Measurements from ENCODE around the gene GPC6.
A peak's percentile ranks its signal among the peaks of the same experiment; 100 is the strongest.

GPC6 gene

GRCh38 chr13:93778548-93778947 is 551.9 kb downstream of the GPC6 start:
- CTCF ChIA-PET = interaction anchor here (0.6 kb wide), 2 partner anchors 21 to 97 kb away, joined by 3 read pairs; no protein-coding TSS in a partner anchor
- Histone ChIP-seq H3K36me3 (ENCODE audit: control insufficient read depth in 2 of 2, insufficient read depth in 1 of 2, low read length in 2 of 2) (no peaks in the 10 kb centered on the region), H3K27ac (ENCODE audit: extremely low read depth, low read depth, low read length) (no peak overlapping the region), H3K4me3 (ENCODE audit: low read depth, low read length) (no peak overlapping the region), H3K9me3 (ENCODE audit: control insufficient read depth, insufficient read depth, low read depth, low read length) (no peaks in the 10 kb centered on the region), H3K4me1 (ENCODE audit: control insufficient read depth, insufficient read depth, low read length) (no peaks in the 10 kb centered on the region; the same call in 1 of the 2 replicates)
- no peak for TF ChIP-seq MYNN (tag by site-specific recombination; IDR thresholded peaks at IDR 0.05; ENCODE audit: borderline replicate concordance)
- no peak for TF ChIP-seq ZNF639 (tag by site-specific recombination; IDR thresholded peaks at IDR 0.05)
- TF ChIP-seq ZNF391 (tag by site-specific recombination; IDR thresholded peaks at IDR 0.05; ENCODE audit: borderline replicate concordance, low read depth) = no peak
- TF ChIP-seq BCL11B (tag by site-specific recombination; IDR thresholded peaks at IDR 0.05; ENCODE audit: low read depth) = no peak
- TF ChIP-seq ZBTB1 (tag by site-specific recombination; IDR thresholded peaks at IDR 0.05) = no peak
- TF ChIP-seq ZNF146 (tag by site-specific recombination; IDR thresholded peaks at IDR 0.05) = no peak
- no peak for TF ChIP-seq IKZF3 (tag by site-specific recombination; IDR thresholded peaks at IDR 0.05)
- no peak for TF ChIP-seq ZNF266 (tag by site-specific recombination; IDR thresholded peaks at IDR 0.05; ENCODE audit: low read depth)
- POLR2A ChIA-PET = no interaction called here

- CTCF ChIA-PET = no interaction called here
Observed at GRCh38 chr13:93784191-93784590, 557.6 kb downstream of the GPC6 start.

GRCh38 chr13:93786846-93787489 is 560.4 kb downstream of the GPC6 start:
- ChIA-PET CTCF (no interaction called here), POLR2A (no interaction called here)
- Histone ChIP-seq H3K4me1 (ENCODE audit: control insufficient read depth, insufficient read depth, low read length) (no peaks in the 10 kb centered on the region), H3K27ac (ENCODE audit: extremely low read depth, low read depth, low read length) (no peak overlapping the region), H3K9me3 (ENCODE audit: control insufficient read depth, insufficient read depth, low read depth, low read length) (no peaks in the 10 kb centered on the region), H3K4me3 (ENCODE audit: low read depth, low read length) (no peak overlapping the region), H3K36me3 (ENCODE audit: control insufficient read depth in 2 of 2, insufficient read depth in 1 of 2, low read length in 2 of 2) (no peaks in the 10 kb centered on the region)
- TF ChIP-seq WT1 (tag by site-specific recombination; IDR thresholded peaks at IDR 0.05) = peak; percentile 57; the same call in 1 of the 2 replicates
- TF ChIP-seq KLF16 (tag by site-specific recombination; IDR thresholded peaks at IDR 0.05) = no peak
- TF ChIP-seq ZNF10 (tag by site-specific recombination; IDR thresholded peaks at IDR 0.05) = no peak
- TF ChIP-seq PRDM4 (tag by site-specific recombination; IDR thresholded peaks at IDR 0.05) = no peak
- TF ChIP-seq ZNF626 (tag by site-specific recombination; IDR thresholded peaks at IDR 0.05) = no peak
- no peak for TF ChIP-seq ZSCAN5A (tag by site-specific recombination; IDR thresholded peaks at IDR 0.05)
- TF ChIP-seq ZBTB10 (tag by site-specific recombination; IDR thresholded peaks at IDR 0.05) = no peak
- no peak for TF ChIP-seq ZNF513 (tag by site-specific recombination; IDR thresholded peaks at IDR 0.05)
- TF ChIP-seq ZNF112 (tag by site-specific recombination; IDR thresholded peaks at IDR 0.05) = no peak
- TF ChIP-seq KLF10 (tag by site-specific recombination; IDR thresholded peaks at IDR 0.05) = no peak
- TF ChIP-seq GLI2 (tag by site-specific recombination; IDR thresholded peaks at IDR 0.05; ENCODE audit: borderline replicate concordance, low read depth) = no peak
- TF ChIP-seq OSR2 (tag by site-specific recombination; IDR thresholded peaks at IDR 0.05) = 0 out of 2 replicates have a peak, but pooled peaks have one; percentile 22
- TF ChIP-seq TRIM28 (IDR thresholded peaks at IDR 0.05; ENCODE audit: borderline replicate concordance, low read length) = peak; percentile 69; the same call in 1 of the 2 replicates
- TF ChIP-seq ZNF132 (tag by site-specific recombination; IDR thresholded peaks at IDR 0.05; ENCODE audit: borderline replicate concordance) = no peak

More at GRCh38 chr13:93784191-93784590, 557.6 kb downstream of the GPC6 start:
- Histone ChIP-seq H3K36me3 (ENCODE audit: control insufficient read depth in 2 of 2, insufficient read depth in 1 of 2, low read length in 2 of 2) (no peaks in the 10 kb centered on the region), H3K9me3 (ENCODE audit: control insufficient read depth, insufficient read depth, low read depth, low read length) (no peaks in the 10 kb centered on the region), H3K27ac (ENCODE audit: extremely low read depth, low read depth, low read length) (no peak overlapping the region), H3K4me3 (ENCODE audit: low read depth, low read length) (no peak overlapping the region), H3K4me1 (ENCODE audit: control insufficient read depth, insufficient read depth, low read length) (no peaks in the 10 kb centered on the region)
- TF ChIP-seq ZNF660 (tag by site-specific recombination; IDR thresholded peaks at IDR 0.05) (no peak), GLIS1 (tag by site-specific recombination; IDR thresholded peaks at IDR 0.05) (no peak)
- POLR2A ChIA-PET = no interaction called here
